ENCODE results near the gene TLK2.
"Not testable (repeated sequence)": the region's sequence is repeated elsewhere in the genome, so short reads cannot be mapped to it uniquely, and the experiment has no call there.

GRCh38 chr17:62504857-62505256, 26.2 kb downstream of the TLK2 start:
- not testable (repeated sequence) for TF ChIP-seq RAD21 (IDR thresholded peaks at IDR 0.05; ENCODE audit: low read length); ZBTB33 (IDR thresholded peaks at IDR 0.05; ENCODE audit: borderline replicate concordance, low read depth); CTCF (IDR thresholded peaks at IDR 0.05); ELF1 (IDR thresholded peaks at IDR 0.05); MXI1 (IDR thresholded peaks at IDR 0.05; ENCODE audit: low read depth, low read length); MAX (IDR thresholded peaks at IDR 0.05; ENCODE audit: low read depth); JUND (IDR thresholded peaks at IDR 0.05)

All from SK-N-SH (cell line).